H7 (cell line): Measurements from ENCODE around the gene BRINP2. TPM values are rescaled to one million over a fixed set of nuclear protein-coding genes. Genes with fewer than 3 reads are reported as not detected.
A peak's percentile ranks its signal among the peaks of the same experiment; 100 is the strongest.

ENCODE experiments used
- DNase-seq: peaks from one replicate; pipeline ENCODE4 v3.0.0; 2012
- H3K27me3 ChIP-seq: 2 replicates; pipeline ENCODE4 v1.6.0; 2011; ENCODE audit warnings: mild to moderate bottlenecking, low read length; ENCODE audit not compliant: control insufficient read depth, insufficient read depth
- H3K36me3 ChIP-seq: replicated peaks from 2 replicates; pipeline ENCODE4 v1.5.1; 2011; ENCODE audit warnings: low read length; ENCODE audit not compliant: control insufficient read depth, insufficient read depth
- H3K4me3 ChIP-seq: 2 replicates; pipeline ENCODE4 v1.5.1; 2011; ENCODE audit warnings: low read depth, mild to moderate bottlenecking, control low read depth, low read length, moderate library complexity; ENCODE audit not compliant: insufficient read depth
- total RNA-seq: library from RNA; depleted of rRNA; stranded (reverse); fragments of >200 nt; shearing (Covaris generic); gene quantifications from 2 replicates; pipeline ENCODE4 v1.2.3, GENCODE V29; 2014; rRNA removed

BRINP2 gene
- not detected in 2 replicates for total RNA-seq

GRCh38 chr1:177170756-177171535 lies at the start of gene BRINP2:
BRINP2 (plus strand) TSS chr1:177170958; CDS start chr1:177229877, 58,919 bp downstream.
- peak within 1 kb of the TSS; percentile 43 for H3K4me3 ChIP-seq
- peaks cover 92% of the 10 kb centered on the region for H3K27me3 ChIP-seq
- peak; percentile 93 for DNase-seq
- no peaks in the 10 kb centered on the region for H3K36me3 ChIP-seq

- no peak overlapping the region for H3K4me3 ChIP-seq
- H3K27me3 ChIP-seq: no peaks in the 10 kb centered on the region; the same call in 1 of the 2 replicates
- DNase-seq: no peak
- no peaks in the 10 kb centered on the region for H3K36me3 ChIP-seq
These were observed 48.1 kb upstream of the BRINP2 start for GRCh38 chr1:177122461-177123251.

GRCh38 chr1:177124577-177125278 lies 46.0 kb upstream of the BRINP2 start:
- H3K4me3 ChIP-seq: no peak overlapping the region
- no peak for DNase-seq
- no peaks in the 10 kb centered on the region; the same call in 1 of the 2 replicates for H3K27me3 ChIP-seq
- no peaks in the 10 kb centered on the region for H3K36me3 ChIP-seq

- no peaks in the 10 kb centered on the region for H3K27me3 ChIP-seq
- no peak overlapping the region for H3K4me3 ChIP-seq
- no peaks in the 10 kb centered on the region for H3K36me3 ChIP-seq
- no peak for DNase-seq
These were observed 44.5 kb upstream of the BRINP2 start for GRCh38 chr1:177126267-177126666.

- Histone ChIP-seq H3K36me3 (no peaks in the 10 kb centered on the region), H3K27me3 (no peaks in the 10 kb centered on the region), H3K4me3 (no peak overlapping the region)
- DNase-seq: no peak
These were observed 42.0 kb upstream of the BRINP2 start for GRCh38 chr1:177128665-177129281.

GRCh38 chr1:177130451-177130945 lies 40.3 kb upstream of the BRINP2 start:
- no peak for DNase-seq
- Histone ChIP-seq H3K36me3 (no peaks in the 10 kb centered on the region), H3K27me3 (no peaks in the 10 kb centered on the region), H3K4me3 (no peak overlapping the region)

GRCh38 chr1:177131723-177132122 lies 39.0 kb upstream of the BRINP2 start:
- DNase-seq: no peak
- no peaks in the 10 kb centered on the region for H3K27me3 ChIP-seq
- H3K36me3 ChIP-seq: no peaks in the 10 kb centered on the region
- no peak overlapping the region for H3K4me3 ChIP-seq

GRCh38 chr1:177132141-177132540 lies 38.6 kb upstream of the BRINP2 start:
- Histone ChIP-seq H3K4me3 (no peak overlapping the region), H3K27me3 (no peaks in the 10 kb centered on the region), H3K36me3 (no peaks in the 10 kb centered on the region)
- DNase-seq: no peak

- no peak for DNase-seq
- no peaks in the 10 kb centered on the region for H3K27me3 ChIP-seq
- no peak overlapping the region for H3K4me3 ChIP-seq
- H3K36me3 ChIP-seq: no peaks in the 10 kb centered on the region
These were observed 36.7 kb upstream of the BRINP2 start for GRCh38 chr1:177133977-177134538.

- H3K36me3 ChIP-seq: no peaks in the 10 kb centered on the region
- H3K27me3 ChIP-seq: no peaks in the 10 kb centered on the region
- no peak overlapping the region for H3K4me3 ChIP-seq
- DNase-seq: no peak
These were observed 35.5 kb upstream of the BRINP2 start for GRCh38 chr1:177135250-177135649.

- Histone ChIP-seq H3K27me3 (no peaks in the 10 kb centered on the region), H3K36me3 (no peaks in the 10 kb centered on the region), H3K4me3 (no peak overlapping the region)
- DNase-seq: peak; percentile 11
These were observed 32.9 kb upstream of the BRINP2 start for GRCh38 chr1:177137814-177138213.

GRCh38 chr1:177138347-177138746 lies 32.4 kb upstream of the BRINP2 start:
- no peak for DNase-seq
- Histone ChIP-seq H3K4me3 (no peak overlapping the region), H3K36me3 (no peaks in the 10 kb centered on the region), H3K27me3 (no peaks in the 10 kb centered on the region)

GRCh38 chr1:177142010-177142409 lies 28.7 kb upstream of the BRINP2 start:
- H3K36me3 ChIP-seq: no peaks in the 10 kb centered on the region
- no peak overlapping the region for H3K4me3 ChIP-seq
- no peak for DNase-seq
- H3K27me3 ChIP-seq: no peaks in the 10 kb centered on the region

- no peaks in the 10 kb centered on the region for H3K27me3 ChIP-seq
- no peak overlapping the region for H3K4me3 ChIP-seq
- DNase-seq: no peak
These were observed 27.9 kb upstream of the BRINP2 start for GRCh38 chr1:177142791-177143271.

More at GRCh38 chr1:177142791-177143271, 27.9 kb upstream of the BRINP2 start:
- no peaks in the 10 kb centered on the region for H3K36me3 ChIP-seq
